Stomach (tissue), 4 donors: ENCODE data around the gene MINDY4B.

ENCODE experiments used
- POLR2A ChIP-seq, 4 donors: fragments of 450-650 bp; IDR thresholded peaks; one replicate each; pipeline ENCODE4 v1.6.1; 2016; ENCODE audit warnings: antibody characterized with exemption in 4 of 4, control low read depth in 2 of 4, mild to moderate bottlenecking in 1 of 4, moderate library complexity in 1 of 4
- TF ChIP-seq, protein P1 (sequence below), 7 experiments: fragments of 450-650 bp in 4 of 7; fragments of 200-600 bp in 3 of 7; sonication (generic) in 3 of 7; IDR thresholded peaks; one replicate each; pipeline ENCODE4 v1.5.1; 2016 to 2019; ENCODE audit warnings: antibody characterized with exemption in 7 of 7, control low read depth in 2 of 7, mild to moderate bottlenecking in 1 of 7

DNA sequence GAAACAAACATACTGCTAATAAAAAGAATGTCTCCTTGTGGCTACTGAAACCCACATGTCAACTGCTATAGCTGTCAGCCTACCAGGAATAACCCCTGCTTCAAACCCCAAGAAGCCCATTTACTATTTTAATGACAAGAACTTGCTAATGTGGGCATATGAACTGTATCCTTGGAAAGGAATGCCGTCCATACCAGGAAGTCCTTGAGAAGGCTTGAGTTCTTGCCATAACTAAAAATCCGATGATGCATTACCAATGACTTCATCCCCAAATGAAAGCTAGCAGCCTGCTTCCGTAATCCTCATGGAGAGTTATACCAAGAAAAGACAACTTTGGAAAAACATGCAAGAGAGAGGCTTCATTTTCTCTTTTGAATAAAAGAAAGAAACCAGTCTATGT, 34.8 kb downstream of the MINDY4B start:
- TF ChIP-seq, protein P1, sequence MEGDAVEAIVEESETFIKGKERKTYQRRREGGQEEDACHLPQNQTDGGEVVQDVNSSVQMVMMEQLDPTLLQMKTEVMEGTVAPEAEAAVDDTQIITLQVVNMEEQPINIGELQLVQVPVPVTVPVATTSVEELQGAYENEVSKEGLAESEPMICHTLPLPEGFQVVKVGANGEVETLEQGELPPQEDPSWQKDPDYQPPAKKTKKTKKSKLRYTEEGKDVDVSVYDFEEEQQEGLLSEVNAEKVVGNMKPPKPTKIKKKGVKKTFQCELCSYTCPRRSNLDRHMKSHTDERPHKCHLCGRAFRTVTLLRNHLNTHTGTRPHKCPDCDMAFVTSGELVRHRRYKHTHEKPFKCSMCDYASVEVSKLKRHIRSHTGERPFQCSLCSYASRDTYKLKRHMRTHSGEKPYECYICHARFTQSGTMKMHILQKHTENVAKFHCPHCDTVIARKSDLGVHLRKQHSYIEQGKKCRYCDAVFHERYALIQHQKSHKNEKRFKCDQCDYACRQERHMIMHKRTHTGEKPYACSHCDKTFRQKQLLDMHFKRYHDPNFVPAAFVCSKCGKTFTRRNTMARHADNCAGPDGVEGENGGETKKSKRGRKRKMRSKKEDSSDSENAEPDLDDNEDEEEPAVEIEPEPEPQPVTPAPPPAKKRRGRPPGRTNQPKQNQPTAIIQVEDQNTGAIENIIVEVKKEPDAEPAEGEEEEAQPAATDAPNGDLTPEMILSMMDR (IDR thresholded peaks at IDR 0.05): no peak
- TF ChIP-seq POLR2A (IDR thresholded peaks at IDR 0.05): no peak
